Activated naive CD4-positive, alpha-beta T cell treated with anti-CD3 and anti-CD28 coated beads, Interleukin-2, amount 50 U/mL, for 24 hours (primary cell): Measurements from ENCODE around the gene STRN3.
"Not testable (repeated sequence)": the region's sequence is repeated elsewhere in the genome, so short reads cannot be mapped to it uniquely, and the experiment has no call there.

ENCODE experiments used
- H3K27ac Mint-ChIP-seq: one replicate; pipeline ENCODE4 v1.8.0; 2021; ENCODE audit warnings: mild to moderate bottlenecking, mixed read lengths
- H3K27me3 Mint-ChIP-seq: one replicate; pipeline ENCODE4 v1.8.0; 2021; ENCODE audit warnings: mixed read lengths
- H3K36me3 Mint-ChIP-seq: one replicate; pipeline ENCODE4 v1.8.0; 2021; ENCODE audit warnings: mixed read lengths
- H3K4me1 Mint-ChIP-seq: one replicate; pipeline ENCODE4 v1.8.0; 2021; ENCODE audit warnings: mixed read lengths
- H3K4me3 Mint-ChIP-seq: one replicate; pipeline ENCODE4 v1.8.0; 2021; ENCODE audit warnings: mild to moderate bottlenecking, mixed read lengths
- H3K9me3 Mint-ChIP-seq: one replicate; pipeline ENCODE4 v1.8.0; 2021; ENCODE audit warnings: mixed read lengths

Gene STRN3

DNA sequence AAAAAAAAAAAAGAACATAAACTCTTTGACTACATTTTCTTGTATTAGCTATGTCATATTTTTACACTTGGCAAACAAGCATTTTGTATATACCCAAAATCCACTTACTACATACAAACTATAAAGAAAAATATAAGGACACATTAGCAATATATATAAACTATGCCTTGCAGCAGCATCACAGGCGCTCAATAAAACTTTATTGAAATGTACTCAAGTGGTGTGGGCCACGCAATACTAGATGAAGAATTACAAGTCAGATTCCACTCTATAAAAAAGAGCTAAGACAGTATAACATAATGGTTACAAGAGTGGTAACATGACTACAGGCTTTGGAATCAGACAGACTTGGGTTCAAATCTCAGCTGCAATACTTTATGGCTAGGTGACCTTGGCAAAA lies 3.8 kb downstream of the STRN3 start:
- H3K36me3 Mint-ChIP-seq, result no peaks in the 10 kb centered on the region
- no peaks in the 10 kb centered on the region for H3K27me3 Mint-ChIP-seq
- H3K4me1 Mint-ChIP-seq, result peaks cover 54% of the 10 kb centered on the region
- no peaks in the 10 kb centered on the region for H3K9me3 Mint-ChIP-seq
- H3K27ac Mint-ChIP-seq, result no peak overlapping the region
- H3K4me3 Mint-ChIP-seq, result no peak overlapping the region

DNA sequence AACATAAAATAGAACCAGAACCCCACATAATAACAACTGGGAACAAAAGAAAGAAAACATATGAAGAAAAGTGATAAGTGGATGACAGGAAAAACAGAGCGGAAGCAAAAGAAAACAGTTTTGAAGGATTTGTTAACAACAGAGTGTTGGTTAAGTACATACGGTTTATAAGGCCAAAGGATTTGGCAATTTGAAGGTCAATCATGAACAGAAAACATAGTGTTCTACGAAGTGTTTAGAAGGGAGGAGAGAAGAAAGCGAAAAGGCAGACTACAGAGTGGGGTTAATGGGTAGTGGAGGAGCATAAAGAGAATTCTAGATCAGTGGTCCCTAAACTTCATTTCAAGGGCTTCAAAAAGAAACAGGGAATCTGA lies 4.6 kb downstream of the STRN3 start:
- H3K27me3 Mint-ChIP-seq, result no peaks in the 10 kb centered on the region
- H3K4me1 Mint-ChIP-seq, result peaks cover 45% of the 10 kb centered on the region
- H3K27ac Mint-ChIP-seq, result peak overlapping the region; percentile 6
- H3K36me3 Mint-ChIP-seq, result no peaks in the 10 kb centered on the region
- no peaks in the 10 kb centered on the region for H3K9me3 Mint-ChIP-seq
- no peak overlapping the region for H3K4me3 Mint-ChIP-seq

DNA sequence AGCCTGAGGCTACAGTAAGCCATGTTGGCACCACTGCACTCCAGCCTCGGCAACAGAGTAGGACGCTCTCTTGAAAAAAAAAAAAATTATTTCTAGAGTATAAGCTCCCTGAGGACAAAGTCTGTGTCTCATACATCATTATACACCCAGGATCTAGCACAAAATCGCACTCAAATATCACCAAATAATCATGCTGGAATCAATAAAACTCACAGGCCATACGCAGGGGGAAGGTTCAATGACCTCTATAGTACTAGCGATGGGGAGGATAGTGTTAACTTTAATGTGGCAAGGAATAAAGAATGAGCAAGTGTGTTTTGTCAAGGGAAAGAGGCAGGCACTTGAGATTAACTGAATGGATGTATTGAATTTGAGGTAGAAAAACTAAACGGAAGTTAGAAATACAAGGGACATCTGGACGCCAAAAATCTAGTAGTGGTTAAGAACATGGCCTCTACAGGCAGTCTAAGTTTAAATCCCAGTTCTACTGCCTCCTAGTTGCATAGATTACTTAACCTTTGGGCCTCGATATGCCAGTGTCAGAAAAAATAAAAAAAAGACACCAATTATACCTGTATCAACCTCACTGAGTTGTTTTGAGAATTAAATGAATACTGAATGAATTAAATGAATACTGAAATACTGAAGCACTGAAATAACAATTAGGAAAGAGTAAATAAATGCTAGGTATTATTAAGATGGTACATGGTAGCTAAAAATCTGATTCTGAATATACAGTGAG lies 5.2 kb downstream of the STRN3 start:
- H3K36me3 Mint-ChIP-seq, result no peaks in the 10 kb centered on the region
- H3K4me3 Mint-ChIP-seq, result no peak overlapping the region
- peak overlapping the region; percentile 6 for H3K27ac Mint-ChIP-seq
- H3K27me3 Mint-ChIP-seq, result no peaks in the 10 kb centered on the region
- peaks cover 49% of the 10 kb centered on the region for H3K4me1 Mint-ChIP-seq
- no peaks in the 10 kb centered on the region for H3K9me3 Mint-ChIP-seq

DNA sequence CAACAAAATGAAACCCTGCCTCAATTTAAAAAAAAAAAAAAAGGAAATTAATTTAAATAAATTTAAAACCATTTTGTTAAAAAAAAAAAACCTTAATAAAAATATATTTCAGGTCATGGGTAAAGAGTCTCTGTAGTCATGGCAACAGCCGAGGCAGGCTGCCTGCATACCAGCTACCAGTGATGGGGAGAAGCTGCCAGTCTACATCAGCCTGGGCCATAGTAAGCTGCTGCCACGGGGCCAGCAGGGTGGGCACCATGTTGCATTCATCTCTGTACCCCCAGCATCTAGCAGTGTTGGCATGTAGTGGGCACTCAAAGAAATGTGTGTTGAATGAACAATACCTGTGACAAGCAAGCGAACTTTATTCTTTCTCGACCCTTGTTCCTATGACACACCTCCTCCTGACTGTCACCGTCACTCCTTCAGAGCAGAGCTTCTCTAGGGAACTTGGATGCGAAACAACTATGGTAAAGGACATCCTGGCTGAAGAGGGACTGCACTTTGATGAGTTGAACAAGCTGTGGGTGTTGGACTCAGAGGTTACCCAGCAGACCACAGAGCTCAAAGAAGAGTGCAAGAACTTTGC lies 8.0 kb downstream of the STRN3 start:
- no peak overlapping the region for H3K4me3 Mint-ChIP-seq
- H3K36me3 Mint-ChIP-seq, result no peaks in the 10 kb centered on the region
- no peaks in the 10 kb centered on the region for H3K9me3 Mint-ChIP-seq
- H3K27me3 Mint-ChIP-seq, result no peaks in the 10 kb centered on the region
- peaks cover 40% of the 10 kb centered on the region for H3K4me1 Mint-ChIP-seq
- no peak overlapping the region for H3K27ac Mint-ChIP-seq

DNA sequence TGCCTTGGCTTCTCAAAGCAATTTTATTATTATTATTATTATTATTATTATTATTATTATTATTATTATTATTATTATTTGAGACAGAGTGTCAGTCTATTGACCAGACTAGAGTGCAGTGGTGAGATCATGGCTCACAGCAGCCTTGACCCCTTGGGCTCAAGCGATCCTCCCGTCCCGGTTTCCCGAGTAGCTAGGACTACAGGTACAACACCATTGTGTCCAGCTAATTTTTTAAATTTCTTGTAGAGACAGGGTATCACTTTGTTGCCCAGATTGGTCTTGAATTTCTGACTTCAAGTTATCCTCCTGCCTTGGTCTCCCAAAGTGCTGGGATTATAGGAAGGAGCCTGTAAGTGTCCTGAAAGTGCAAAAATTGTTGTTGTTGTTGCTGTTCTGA lies 12.3 kb downstream of the STRN3 start:
- Mint-ChIP-seq H3K27me3 (no peaks in the 10 kb centered on the region), H3K9me3 (no peaks in the 10 kb centered on the region), H3K36me3 (no peaks in the 10 kb centered on the region), H3K4me1 (peaks cover 35% of the 10 kb centered on the region), H3K4me3 (no peak overlapping the region), H3K27ac (no peak overlapping the region)

DNA sequence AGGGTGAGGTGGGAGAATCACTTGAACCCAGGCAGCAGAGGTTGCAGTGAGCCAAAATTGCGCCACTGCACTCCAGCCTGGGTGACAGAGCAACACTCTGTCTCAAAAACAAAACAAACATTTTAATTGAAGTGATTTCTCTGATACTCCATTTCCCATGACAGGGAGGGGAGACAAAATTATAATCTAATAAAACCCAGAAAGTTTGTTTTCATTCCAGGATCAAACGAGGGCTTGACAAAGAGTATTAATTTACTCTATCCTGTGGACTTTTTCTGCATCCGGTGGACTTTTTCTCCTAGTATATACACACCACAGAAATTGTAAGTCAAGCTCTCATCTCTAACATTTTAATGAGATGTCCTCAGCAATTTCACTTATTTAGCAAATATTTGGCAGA lies 15.2 kb downstream of the STRN3 start:
- no peak overlapping the region for H3K27ac Mint-ChIP-seq
- H3K27me3 Mint-ChIP-seq, result no peaks in the 10 kb centered on the region
- no peak overlapping the region for H3K4me3 Mint-ChIP-seq
- peaks cover 6% of the 10 kb centered on the region for H3K36me3 Mint-ChIP-seq
- H3K4me1 Mint-ChIP-seq, result peaks cover 31% of the 10 kb centered on the region
- no peaks in the 10 kb centered on the region for H3K9me3 Mint-ChIP-seq

DNA sequence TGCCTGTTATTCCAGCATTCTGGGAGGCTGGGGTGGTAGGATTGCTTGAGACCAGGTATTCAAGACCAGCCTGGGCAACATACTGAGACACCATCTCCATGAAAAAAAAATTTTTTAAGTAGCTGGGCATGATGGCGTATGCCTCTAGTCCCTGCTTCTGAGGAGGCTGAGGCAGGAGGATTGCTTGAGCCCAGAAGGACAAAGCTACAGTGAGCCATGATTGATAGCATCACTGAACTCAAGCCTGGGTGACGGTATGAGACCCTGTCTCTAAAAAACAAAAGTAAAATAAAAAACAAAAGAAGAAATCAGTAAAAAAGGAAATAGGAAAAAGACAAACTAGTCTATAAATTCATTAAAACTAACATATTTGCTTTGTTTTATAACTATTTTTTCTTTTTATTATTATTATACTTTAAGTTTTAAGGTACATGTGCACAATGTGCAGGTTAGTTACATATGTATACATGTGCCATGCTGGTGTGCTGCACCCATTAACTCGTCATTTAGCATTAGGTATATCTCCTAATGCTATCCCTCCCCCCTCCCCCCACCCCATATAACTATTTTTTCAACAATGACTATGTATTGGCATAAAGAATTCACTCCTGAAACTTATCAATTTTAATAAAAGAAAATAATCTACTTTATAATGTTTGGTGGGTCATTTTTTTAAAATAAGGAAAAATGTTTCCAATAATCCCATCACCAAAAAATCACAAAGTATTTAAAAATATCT lies 16.2 kb downstream of the STRN3 start:
- Mint-ChIP-seq H3K27me3 (no peaks in the 10 kb centered on the region), H3K9me3 (no peaks in the 10 kb centered on the region), H3K4me1 (peaks cover 25% of the 10 kb centered on the region), H3K27ac (no peak overlapping the region), H3K4me3 (no peak overlapping the region), H3K36me3 (peaks cover 6% of the 10 kb centered on the region)

DNA sequence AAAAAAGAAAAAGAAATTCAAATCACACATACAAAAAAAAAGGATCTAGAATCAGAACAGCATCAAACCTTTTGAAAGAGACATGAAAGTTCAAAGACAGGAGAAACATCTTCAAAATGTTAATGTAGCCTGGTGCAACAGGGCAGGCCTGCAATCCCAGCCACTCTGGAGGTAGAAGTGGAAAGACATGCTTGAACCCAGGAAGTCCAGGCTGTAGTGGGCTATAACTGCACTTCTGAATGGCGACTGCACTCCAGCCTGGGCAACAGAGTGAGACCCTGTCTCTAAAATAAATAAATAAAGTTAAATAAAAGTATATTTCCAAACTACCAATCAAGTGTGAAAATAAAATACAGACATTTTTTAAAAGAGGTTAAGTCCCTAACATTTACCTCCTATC lies 19.5 kb downstream of the STRN3 start:
- peaks cover 12% of the 10 kb centered on the region for H3K4me1 Mint-ChIP-seq
- no peaks in the 10 kb centered on the region for H3K27me3 Mint-ChIP-seq
- H3K36me3 Mint-ChIP-seq, result peaks cover 10% of the 10 kb centered on the region
- no peak overlapping the region for H3K4me3 Mint-ChIP-seq
- H3K27ac Mint-ChIP-seq, result no peak overlapping the region
- no peaks in the 10 kb centered on the region for H3K9me3 Mint-ChIP-seq

DNA sequence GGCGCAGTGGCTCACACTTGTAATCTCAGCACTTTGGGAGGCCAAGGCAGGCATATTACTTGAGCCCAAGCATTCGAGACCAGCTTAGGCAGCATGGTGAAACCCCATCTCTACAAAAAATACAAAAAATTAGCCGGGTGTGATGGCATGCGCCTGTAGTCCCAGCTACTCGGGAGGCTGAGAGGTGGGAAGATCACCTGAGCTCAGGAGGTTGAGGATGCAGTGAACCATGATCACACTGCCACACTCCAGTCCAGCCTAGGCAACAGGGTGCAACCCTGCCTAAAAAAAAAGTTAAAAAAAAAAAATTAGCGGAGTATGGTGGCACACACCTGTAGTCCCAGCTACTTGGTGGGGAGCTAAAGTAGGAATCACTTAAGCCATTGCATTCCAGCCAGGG lies 22.2 kb downstream of the STRN3 start:
- H3K9me3 Mint-ChIP-seq, H3K4me3 Mint-ChIP-seq, H3K27me3 Mint-ChIP-seq, H3K27ac Mint-ChIP-seq: not testable (repeated sequence)
- H3K4me1 Mint-ChIP-seq, result peaks cover 25% of the 10 kb centered on the region
- H3K36me3 Mint-ChIP-seq, result peaks cover 24% of the 10 kb centered on the region

DNA sequence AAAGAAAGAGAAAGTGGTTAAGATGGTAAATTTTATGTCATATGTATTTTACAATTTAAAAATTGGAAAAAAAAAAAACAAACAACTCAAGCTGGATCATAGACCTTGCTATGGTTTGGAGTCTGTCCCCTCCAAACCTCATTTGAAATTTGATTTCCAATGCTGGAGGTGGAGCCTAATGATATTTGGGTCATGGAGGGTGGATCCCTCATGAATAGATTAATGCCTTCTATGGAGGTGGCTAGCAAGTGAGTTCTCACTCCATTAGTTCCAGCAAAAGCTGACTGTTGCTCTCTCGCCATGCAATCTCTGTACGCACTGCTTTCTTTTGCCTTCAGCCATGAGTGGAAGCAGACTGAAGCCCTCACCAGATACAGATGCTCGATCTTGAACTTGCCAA lies 22.9 kb downstream of the STRN3 start:
- Mint-ChIP-seq H3K36me3 (peaks cover 27% of the 10 kb centered on the region), H3K27ac (no peak overlapping the region), H3K27me3 (no peaks in the 10 kb centered on the region), H3K9me3 (no peaks in the 10 kb centered on the region), H3K4me3 (no peak overlapping the region), H3K4me1 (peaks cover 25% of the 10 kb centered on the region)

DNA sequence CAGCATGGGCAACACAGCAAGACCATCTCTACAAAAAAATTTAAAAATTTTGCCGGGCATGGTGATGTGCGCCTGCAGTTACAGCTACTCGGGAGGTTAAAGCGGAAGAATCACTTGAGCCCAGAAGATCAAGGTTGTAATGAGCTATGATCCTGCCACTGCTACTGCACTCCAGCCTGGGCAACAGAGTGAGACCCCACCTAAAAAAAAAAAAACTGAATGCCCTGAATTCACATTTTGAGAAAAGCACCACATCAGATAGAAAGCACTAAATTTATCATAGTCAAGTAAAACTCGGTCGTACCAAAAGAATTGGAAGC lies 24.9 kb downstream of the STRN3 start:
- Mint-ChIP-seq H3K27me3 (no peaks in the 10 kb centered on the region), H3K9me3 (no peaks in the 10 kb centered on the region), H3K4me1 (peaks cover 36% of the 10 kb centered on the region), H3K4me3 (peak overlapping the region; percentile 15), H3K27ac (no peak overlapping the region), H3K36me3 (peaks cover 24% of the 10 kb centered on the region)

DNA sequence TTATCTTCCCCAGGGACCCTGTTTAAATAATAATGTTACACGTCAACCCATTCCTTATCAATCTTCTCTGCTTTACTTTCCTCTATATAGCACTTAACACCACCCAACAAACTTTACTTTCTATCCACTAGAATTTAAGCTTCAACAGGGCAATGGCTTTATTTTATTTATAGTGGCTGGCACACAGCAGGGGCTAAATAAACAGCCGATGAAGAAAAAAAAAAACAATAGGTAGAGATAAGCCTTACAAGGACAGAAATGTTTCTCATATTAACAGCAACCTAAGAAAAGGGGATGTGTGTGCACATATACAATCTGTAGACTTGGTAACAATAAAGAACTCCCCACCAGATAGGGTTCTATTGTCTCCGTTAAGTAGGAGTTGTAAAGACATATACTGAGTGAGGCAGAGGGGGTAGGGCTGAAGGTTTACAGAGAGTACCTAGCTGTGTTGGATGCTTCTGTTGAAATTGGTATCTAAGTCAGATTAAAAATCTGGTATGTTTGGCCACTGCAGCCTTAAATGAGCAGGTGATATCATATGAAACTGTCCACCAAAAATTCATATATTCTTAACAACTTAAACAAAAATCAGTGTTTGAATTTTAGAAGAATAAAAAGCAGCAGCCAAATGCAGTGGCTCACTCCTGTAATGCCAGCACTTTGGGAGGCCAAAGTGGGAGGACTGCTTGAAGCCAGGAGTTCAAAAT lies 25.4 kb downstream of the STRN3 start:
- H3K36me3 Mint-ChIP-seq, result peaks cover 24% of the 10 kb centered on the region
- peak overlapping the region; percentile 15 for H3K4me3 Mint-ChIP-seq
- no peak overlapping the region for H3K27ac Mint-ChIP-seq
- no peaks in the 10 kb centered on the region for H3K9me3 Mint-ChIP-seq
- peaks cover 41% of the 10 kb centered on the region for H3K4me1 Mint-ChIP-seq
- no peaks in the 10 kb centered on the region for H3K27me3 Mint-ChIP-seq

DNA sequence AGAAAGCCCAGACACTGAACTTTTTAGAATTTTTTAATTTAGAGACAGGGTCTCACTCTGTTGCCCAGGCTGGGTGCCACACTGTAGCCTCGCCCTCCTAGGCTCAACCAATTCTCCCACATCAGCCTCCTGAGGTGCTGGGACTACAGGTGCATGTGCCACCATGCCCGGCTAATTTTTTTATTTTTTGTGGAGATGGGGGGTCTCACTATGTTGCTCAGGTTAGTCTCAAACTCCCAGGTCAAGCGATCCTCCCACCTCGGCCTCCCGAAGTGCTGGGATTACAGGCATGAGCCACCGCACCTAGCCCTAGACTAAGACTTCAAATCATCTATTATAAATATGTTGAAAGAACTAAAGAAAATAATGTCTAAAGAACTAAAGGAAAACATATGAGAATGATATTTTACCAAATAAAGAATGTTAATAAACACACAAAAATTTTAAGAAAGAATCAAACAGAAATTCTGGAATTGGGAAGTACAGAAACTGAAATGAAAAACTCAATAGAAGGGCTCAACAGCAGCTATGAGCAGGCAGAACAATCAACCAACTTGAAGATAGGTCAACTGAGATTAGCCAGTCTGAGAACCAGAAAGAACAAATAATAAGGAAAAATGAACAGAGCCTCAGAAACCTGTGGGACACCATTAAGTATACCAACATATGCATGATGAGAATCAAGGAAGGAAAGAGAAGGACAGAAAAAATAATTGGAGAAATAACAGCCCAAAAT lies 27.0 kb downstream of the STRN3 start:
- no peaks in the 10 kb centered on the region for H3K9me3 Mint-ChIP-seq
- H3K4me1 Mint-ChIP-seq, result peaks cover 54% of the 10 kb centered on the region
- H3K27me3 Mint-ChIP-seq, result no peaks in the 10 kb centered on the region
- H3K27ac Mint-ChIP-seq, result no peak overlapping the region
- peaks cover 22% of the 10 kb centered on the region for H3K36me3 Mint-ChIP-seq
- H3K4me3 Mint-ChIP-seq, result no peak overlapping the region

DNA sequence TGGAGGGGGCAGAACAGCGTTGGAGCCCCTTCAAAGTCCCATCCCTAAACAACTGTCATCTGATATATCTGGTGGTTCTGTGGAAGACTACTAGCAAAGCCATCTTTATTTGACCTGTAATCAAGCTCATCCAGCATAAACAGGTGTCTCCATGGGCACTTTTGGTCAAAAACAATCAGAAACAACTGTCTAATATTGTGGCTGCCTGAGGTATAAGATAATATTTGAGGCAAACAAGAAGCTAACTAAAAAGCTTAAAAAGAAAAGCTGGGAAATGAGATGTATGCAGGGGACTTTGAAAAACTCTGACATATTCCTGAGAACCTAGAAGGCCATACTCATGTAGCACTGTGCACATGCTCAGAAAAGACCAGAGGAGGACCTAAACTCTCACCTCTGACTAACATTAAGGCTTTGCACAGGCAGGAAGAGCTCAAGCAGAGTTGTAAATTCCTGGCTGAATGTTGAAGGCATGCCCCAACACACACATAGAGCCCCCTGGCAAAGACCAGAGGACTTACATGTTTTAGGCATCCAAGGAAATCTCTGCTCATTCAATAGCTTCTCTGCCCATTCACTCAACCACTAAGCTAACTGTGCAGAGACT lies 28.0 kb downstream of the STRN3 start:
- H3K27ac Mint-ChIP-seq, result no peak overlapping the region
- H3K27me3 Mint-ChIP-seq, result no peaks in the 10 kb centered on the region
- H3K9me3 Mint-ChIP-seq, result no peaks in the 10 kb centered on the region
- no peak overlapping the region for H3K4me3 Mint-ChIP-seq
- peaks cover 22% of the 10 kb centered on the region for H3K36me3 Mint-ChIP-seq
- peaks cover 51% of the 10 kb centered on the region for H3K4me1 Mint-ChIP-seq
